ENCODE measurements around the gene TMEM120B. TPM values are rescaled to one million over a fixed set of nuclear protein-coding genes. Genes with fewer than 3 reads are reported as not detected.
"Not testable (repeated sequence)": the region's sequence is repeated elsewhere in the genome, so short reads cannot be mapped to it uniquely, and the experiment has no call there.

TMEM120B gene
- total RNA-seq = 12.2 and 13.7 TPM in 2 replicates

DNA sequence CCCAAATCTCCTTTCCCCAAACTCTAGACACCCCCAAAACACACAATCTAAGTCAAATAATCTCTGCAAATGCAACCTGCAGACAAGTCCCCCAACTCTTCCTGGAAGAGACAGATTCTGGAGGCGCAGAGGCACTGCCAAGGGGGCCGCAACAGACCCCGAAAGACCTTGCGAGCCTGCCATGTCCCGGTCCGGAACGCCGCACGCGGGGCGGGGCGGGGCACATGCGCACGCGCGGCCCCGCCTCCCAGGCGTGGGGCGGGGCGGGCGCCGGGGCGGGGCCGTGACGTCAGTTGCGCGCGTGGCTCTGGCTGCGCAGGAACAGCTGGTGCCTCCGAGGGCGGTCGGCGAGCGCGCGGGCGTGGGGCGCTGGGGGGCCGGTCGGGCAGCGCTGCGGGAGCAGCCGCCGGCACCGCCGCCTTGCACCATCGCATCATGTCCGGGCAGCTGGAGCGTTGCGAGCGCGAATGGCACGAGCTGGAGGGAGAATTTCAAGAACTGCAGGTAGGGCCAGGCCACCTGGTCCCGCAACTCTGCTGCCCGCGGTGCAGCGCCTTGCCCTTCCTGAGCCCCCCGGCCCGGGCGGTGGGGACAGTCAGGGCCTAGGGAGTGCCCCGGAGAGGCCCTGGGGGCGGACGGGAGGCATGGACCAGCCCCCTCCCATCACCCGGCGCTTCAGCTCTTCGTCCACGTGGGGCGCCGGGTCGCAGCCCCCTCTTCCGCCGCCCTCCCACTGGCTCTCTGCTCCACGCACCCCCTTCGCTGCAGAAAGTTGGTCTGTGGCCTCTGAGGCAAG, at the start of gene TMEM120B:
TMEM120B (plus strand) TSS at position 292 of the 796 bp plus-strand sequence; CDS start at position 436, 144 bp downstream.
- no peak for DNase-seq (ENCODE audit: extremely low read depth, low read depth, low spot score)

DNA sequence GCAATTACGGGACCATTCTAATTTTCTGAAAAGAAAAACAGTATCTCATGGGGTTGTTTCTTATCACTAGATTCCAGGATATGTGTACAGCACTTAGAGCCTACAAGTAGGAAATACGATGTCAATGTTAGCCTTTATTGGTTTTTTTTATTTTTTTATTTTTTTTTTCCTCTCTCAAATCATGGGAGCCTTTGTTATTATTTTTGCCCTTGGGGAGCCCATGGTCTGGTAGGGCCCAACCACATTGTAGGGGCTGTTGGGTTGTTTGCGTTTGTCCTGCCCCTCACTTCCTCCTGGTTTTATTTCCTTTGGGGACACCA, 49.0 kb upstream of the TMEM120B start:
- DNase-seq (ENCODE audit: extremely low read depth, low read depth, low spot score) = no peak

DNA sequence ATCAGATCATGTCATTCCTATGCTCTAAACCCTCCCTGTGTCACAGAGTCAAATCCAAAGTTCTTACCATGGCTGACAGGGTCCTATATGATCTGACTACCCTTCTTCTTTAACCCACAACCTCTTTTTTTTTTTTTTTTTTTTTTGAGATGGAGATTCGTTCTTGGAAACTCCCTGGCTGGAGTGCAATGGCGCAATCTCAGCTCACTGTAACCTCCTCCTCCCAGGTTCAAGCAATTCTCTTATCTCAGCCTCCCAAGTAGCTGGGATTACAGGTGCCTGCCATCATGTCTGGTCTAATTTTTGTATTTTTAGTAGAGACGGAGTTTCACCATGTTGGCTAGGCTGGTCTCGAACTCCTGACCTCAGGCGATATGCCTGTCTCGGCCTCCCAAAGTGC, 45.7 kb upstream of the TMEM120B start:
- DNase-seq (ENCODE audit: extremely low read depth, low read depth, low spot score) = not testable (repeated sequence)

DNA sequence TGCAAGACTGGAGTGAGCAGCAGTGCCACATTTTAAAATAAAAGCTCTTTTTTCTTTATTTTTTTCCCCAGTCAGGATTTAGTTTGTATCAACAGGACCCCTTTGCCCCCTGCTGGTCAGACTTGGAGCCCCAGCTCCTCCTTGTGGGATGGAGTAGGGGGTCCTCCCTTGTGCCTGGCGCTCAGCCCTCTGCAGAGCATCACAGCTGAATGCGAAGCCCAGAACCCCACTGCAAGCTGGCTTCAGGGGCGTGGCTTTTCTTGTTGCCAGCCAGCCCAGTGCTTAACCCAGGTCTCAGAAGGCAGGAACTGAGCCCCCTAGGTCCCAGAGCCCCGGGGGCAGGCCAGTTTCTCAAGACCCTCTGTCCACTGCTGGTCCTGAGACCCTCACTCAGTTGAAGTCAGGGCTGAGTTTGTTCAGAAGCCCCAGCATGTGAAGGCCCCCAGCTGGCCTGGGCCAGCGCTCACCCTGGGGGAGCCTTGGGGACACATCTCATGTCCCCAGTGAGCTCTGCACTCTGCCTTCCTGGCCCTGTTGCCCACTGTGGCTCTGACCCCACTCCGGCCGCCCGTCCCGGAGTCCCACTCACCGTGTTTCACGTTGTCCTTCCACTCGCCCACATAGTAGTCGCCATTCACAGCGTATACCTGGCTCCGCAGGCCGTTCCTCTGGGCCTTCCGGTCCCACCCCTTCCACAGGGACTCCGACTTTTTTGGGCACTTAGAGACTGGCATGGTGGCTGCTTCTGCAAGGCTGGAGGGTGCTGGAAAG, 43.6 kb upstream of the TMEM120B start:
- DNase-seq (ENCODE audit: extremely low read depth, low read depth, low spot score) = no peak

DNA sequence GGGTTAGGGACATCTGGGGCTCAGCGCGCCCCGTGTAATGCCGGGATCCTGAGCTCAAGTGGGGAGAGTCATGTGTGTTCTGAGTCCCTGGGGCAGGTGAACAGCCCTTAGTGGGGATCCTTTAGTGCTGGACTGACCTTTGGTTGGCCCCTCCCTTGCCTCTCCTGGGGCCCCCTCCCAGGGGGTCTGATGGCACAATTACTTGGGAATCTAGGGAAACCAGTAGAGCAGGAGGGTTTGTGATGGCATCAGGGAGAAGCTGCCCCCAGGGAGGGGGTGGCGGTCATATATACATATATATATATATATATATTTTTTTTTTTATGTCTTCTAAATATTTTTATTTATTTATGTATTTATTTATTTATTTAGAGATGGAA, 43.0 kb upstream of the TMEM120B start, which contains the start of gene MORN3:
MORN3 (minus strand) TSS at position 134 of the 380 bp plus-strand sequence. CDS start 171 bp downstream, outside the sequence.
- DNase-seq (ENCODE audit: extremely low read depth, low read depth, low spot score) = no peak

DNA sequence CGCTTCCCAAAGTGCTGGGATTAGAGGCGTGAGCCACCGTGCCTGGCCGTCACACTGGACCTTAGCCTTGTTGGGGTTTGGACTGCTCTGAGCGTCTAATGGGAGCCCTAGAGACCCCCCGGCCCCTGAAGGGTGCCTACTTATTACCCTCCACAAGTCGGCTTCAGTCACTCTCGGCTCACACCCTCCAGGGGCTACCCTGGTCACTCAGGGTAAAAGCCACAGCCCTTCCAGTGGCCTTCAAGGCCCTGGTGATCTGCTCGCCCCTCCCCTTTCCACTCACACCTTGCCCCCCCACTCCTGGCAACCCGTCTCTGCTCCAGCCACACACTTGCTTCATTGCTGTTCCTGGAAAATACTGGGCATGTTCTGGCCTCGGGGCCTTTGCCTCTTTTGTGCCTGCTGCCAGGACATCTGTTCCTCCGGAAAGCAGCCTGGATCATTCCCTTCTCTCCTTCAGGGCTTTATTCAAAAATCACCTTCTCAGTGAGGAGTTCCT, 39.5 kb upstream of the TMEM120B start:
- no peak for DNase-seq (ENCODE audit: extremely low read depth, low read depth, low spot score)

DNA sequence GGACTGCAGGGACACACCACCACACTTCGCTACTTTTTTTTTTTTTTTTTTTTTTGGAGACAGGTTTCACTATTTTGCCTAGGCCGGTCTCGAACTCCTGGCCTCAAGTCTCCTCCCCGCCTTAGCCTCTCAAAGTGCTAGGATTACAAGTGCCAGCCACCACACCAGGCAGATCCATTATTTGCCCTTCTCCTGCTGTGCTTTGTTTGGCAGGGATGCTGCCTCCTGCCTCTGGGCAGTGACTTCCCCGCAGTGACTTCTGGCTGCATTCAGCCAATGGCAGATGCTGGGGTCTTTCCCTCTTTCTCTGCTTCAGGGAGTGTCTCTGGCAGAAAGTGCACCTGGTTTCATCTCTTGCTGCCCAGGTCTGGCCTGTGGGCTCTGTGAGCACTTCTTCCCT, 36.4 kb upstream of the TMEM120B start:
- DNase-seq (ENCODE audit: extremely low read depth, low read depth, low spot score) = no peak

DNA sequence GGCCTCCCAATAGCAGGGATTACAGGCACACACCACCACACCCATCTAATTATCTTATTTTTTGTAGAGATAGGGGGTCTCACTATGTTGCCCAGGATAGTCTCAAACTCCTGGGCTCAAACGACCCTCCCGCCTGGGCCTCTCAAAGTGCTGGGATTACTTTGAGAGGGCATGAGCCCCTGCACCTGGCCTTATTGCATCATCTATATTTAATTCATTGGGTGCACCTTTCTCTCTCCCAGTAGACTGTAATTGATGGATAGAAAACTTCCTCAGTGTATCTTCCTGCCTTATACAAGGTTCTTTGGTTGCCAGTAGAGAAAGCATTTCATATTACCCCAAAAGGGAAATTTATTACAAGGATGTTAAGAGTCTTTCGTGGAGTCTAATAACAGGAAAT, 34.2 kb upstream of the TMEM120B start:
- DNase-seq (ENCODE audit: extremely low read depth, low read depth, low spot score) = no peak

DNA sequence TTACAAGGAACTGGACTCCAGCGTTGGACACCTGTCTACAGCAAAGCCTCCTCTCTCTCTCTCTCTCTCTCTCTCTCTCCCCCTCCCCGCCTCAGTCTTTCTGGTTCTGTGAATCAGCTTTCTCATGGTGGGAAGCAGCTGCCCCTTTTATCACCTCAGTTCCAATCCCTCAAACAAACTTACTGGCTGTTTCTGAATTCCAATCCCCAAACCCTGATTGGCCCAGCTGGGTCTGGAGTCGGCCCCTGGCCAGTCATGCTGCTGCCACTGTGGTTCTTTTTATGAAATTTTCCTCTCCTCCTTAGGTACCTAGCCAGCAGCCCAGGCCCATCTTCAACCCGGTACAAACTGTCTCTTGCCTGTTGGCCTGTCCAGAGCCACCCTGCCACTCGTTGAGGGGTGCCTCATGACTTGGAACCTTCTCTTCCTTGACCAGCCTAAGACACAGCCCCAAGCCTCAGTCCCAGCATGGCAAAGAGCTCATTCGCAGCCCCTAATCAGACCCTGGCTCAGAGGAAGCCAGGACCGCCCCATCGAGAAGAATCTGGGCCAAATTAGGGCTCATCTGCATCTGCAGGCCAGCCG, 33.7 kb upstream of the TMEM120B start:
- DNase-seq (ENCODE audit: extremely low read depth, low read depth, low spot score) = no peak

DNA sequence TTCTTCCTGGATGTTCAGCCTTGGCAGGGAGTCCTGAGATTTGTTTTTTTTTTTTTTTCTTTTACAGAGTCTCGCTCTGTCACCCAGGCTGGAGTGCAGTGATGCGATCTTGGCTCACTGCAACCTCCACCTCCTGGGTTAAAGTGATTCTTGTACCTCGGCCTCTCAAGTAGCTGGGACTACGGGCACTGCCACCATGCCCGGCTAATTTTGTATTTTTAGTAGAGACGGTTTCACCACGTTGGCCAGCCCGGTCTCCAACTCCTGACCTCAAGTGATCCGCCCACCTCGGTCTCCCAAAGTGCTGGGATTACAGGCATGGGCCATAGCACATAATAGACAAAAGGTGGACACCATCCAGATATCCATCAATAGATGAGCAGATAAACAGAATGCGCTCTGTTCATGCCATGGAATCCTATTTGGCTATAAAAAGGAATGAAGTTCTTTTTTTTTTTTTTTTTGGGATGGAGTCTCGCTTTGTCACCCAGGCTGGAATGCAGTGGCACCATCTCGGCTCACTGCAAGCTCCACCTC, 32.8 kb upstream of the TMEM120B start:
- not testable (repeated sequence) for DNase-seq (ENCODE audit: extremely low read depth, low read depth, low spot score)

DNA sequence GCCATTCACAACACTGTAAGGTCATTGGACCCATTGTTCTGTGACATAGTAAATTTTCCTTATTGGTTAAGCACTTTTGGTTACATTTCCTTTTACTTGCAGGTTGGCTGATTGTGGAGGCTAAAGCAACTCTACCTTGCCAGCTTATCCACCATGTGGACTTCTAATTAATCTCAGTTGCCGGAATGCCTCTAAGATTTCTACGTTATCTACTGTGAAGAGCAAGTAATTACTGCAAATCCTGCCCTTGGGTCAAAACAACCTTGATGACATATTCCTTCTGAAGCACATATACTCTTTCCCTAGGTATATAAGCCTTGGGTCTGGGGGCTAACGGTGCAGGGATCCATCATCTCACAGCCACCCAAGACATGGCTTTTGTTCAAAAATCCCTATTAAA, 23.6 kb upstream of the TMEM120B start:
- DNase-seq (ENCODE audit: extremely low read depth, low read depth, low spot score) = no peak

DNA sequence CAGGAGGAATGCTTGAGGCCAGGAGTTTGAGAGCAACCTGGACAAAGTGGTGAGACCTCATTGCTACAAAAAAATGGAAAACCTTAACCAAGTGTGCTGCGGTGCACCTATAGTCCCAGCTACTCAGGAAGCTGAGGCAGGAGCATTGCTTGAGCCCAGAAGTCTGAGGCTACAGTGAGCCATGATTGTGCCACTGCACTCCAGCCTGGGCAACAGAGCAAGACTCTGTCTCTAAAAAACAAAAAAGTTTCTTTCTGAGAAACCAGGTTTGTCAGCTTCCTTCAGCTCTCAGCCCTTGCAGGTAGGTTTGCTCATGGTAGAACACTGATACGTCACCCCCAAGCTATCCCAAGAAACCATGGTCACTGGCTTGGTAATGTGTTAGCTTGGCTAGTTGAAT, 23.1 kb upstream of the TMEM120B start:
- no peak for DNase-seq (ENCODE audit: extremely low read depth, low read depth, low spot score)

DNA sequence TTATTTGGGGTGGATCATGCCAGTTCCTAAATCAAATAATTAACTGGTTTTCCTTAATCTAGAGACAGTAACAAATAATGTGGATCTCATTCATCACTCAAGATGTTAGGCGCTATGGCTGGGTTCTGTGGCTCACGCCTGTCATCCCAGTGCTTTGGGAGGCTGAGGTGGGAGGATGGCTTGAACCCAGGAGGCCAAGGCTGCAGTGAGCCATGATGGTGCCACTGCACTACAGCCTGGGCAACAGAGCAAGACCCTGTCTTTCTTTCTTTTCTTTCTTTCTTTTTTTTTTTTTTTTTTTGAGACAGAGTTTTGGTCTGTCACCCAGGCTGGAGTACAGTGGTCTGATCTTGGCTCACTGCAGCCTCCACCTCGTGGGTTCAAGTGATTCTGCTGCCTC, 19.8 kb upstream of the TMEM120B start:
- DNase-seq (ENCODE audit: extremely low read depth, low read depth, low spot score) = not testable (repeated sequence)

DNA sequence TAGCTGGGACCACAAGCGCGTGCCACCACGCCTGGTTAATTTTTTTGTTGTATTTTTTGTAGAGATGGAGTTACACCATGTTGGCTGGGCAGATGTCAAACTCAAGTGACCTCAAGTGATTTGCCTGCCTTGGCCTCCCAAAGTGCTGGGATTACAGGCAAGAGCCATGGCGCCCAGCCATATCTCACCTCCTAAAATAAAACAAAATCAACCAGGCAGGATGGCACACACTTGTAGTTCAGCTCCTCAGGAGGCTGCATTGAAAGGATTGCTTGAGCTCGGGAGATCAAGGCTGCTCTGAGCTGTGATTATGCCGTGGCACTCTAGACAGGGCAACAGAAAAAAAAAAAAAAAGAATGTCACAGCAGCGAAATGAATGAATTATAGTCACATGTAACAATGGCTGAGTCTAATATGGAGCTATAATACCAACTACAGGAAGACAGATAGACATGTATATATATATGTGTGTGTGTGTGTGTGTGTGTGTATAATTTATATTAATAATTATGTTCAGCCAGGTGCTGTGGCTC, 19.3 kb upstream of the TMEM120B start:
- DNase-seq (ENCODE audit: extremely low read depth, low read depth, low spot score) = no peak

DNA sequence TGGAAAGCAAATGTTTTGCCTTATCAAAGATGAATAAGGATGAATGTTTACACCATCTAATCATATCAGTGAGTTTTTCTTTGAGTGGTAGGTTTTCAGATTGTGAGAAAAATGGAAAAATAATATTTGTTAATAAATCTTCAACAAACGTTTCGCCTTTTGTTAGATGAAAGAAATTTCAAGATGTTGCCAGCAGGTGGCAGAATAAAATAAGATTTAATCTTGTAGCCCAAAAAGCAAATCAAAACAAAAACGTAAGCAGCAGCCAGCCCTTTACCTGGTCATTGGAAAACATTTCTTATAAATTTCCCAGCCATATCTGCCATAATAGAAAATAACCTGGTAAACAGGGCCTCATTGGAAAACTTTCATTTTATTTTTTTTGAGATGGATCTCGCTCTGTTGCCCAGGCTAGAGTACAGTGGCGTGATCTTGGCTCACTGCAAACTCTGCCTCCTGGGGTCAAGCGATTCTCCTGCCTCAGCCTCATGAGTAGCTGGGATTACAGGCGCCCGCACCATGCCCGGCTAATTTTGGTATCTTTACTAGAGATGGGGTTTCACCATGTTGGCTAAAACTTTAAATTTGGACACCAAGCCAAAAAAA, 15.4 kb upstream of the TMEM120B start:
- DNase-seq (ENCODE audit: extremely low read depth, low read depth, low spot score) = peak; percentile 52

DNA sequence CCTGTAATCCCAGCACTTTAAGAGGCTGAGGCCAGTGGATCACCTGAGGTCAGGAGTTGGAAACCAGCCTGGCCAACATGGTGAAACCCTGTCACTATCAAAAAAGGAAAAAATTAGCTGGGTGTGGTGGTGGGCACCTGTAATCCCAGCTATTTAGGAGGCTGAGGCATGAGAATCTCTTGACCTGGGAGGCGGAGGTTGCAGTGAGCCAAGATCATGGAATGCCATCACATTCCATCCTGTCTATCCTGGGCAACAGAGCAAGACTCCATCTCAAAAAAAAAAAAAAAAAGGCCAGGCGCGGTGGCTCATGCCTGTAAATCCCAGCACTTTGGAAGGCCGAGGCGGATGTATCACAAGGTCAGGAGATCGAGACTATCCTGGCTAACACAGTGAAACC, 14.7 kb upstream of the TMEM120B start:
- DNase-seq (ENCODE audit: extremely low read depth, low read depth, low spot score) = not testable (repeated sequence)

DNA sequence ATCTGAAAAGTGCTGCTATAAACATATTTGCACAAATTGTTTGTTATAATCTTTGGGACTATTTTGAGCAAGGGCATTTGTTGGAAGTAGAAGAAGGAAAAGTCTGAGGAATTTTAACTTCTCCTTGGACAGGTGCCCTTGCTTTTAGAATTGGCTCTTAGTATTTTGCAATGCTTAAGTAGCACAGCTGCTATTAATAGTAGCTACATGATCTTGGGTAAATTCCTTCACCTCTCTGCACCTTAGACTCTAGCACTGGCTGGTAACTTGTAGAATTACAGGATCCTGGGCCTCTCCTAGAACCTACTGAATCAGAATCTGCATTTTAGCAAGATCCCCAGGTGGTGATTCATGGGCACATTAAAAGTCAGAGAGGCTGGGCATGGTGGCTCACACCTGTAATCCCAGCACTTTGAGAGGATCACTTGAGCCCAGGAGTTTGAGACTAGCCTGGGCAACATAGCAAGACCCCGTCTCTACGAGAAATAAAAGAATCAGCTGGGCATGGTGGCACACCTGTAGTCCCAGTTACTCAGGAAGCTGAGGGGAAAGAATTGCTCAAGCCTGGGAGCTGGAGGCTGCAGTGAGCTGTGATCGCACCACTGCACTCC, 10.8 kb upstream of the TMEM120B start:
- no peak for DNase-seq (ENCODE audit: extremely low read depth, low read depth, low spot score)

DNA sequence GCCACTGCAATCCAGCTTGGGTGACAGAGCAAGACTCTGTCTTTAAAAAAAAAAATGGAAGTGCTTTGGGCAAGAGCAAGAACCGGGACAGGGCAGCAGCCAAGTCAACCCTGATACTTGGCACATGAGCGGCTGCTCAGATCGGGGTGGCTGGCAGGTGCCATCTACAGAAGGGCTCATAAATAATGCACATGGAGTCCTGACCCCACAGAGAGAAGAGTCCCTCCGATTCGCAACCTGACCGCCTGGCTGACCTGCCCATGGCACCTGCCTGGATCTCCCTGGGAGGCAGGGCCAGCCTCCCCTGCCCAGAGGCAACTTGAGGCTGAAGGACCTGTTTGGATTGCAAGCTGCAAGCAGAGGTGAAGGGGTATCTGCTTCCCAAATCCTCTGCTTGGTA, 9.6 kb upstream of the TMEM120B start:
- DNase-seq (ENCODE audit: extremely low read depth, low read depth, low spot score) = no peak

DNA sequence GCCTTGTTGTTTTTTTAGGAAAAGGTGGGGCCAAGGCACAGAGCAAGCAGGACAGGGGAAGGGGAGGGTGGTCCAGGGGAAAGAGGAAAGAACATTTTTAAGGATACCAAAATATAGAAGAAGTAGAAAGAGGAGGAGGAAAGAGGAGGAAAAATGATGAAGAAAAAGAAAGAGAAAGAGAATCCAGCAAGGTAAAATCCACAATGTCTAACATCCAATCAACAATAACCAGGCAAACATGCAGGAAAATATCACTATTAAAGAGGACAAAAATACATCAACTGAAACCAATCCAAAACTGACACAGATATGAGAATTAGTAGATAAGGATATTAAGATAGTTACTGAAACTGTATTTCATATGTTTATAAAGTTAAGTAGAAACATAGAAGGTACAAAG, 7.0 kb upstream of the TMEM120B start:
- DNase-seq (ENCODE audit: extremely low read depth, low read depth, low spot score) = no peak
